Spleen (tissue), 11 donors: ENCODE measurements around the gene C16orf82. TPM values are rescaled to one million over a fixed set of nuclear protein-coding genes. Genes with fewer than 3 reads are reported as not detected.

ENCODE experiments used
- DNase-seq: peaks from one replicate; pipeline ENCODE4 v3.0.0-alpha.2; 2020
- H3K27ac ChIP-seq, 8 donors: fragments of 200-600 bp; sonication (generic) in 7 of 8; 1 replicate in 4 of 8; 2 replicates in 4 of 8; pipeline versions ENCODE4 v1.5.0 to v1.8.0; 2016 to 2021; ENCODE audit warnings: inconsistent platforms in 4 of 8, mild to moderate bottlenecking in 4 of 8, moderate library complexity in 1 of 8
- H3K27me3 ChIP-seq, 7 donors: fragments of 200-600 bp; sonication (generic) in 6 of 7; replicated peaks in 1 of 7; 1 replicate in 4 of 7; 2 replicates in 3 of 7; pipeline versions ENCODE4 v1.5.0 to v1.8.0; 2016 to 2021; ENCODE audit warnings: inconsistent platforms in 3 of 7, mild to moderate bottlenecking in 1 of 7
- H3K36me3 ChIP-seq, 6 donors: fragments of 200-600 bp; sonication (generic) in 5 of 6; 1 replicate in 4 of 6; 2 replicates in 2 of 6; pipeline versions ENCODE4 v1.5.0 to v1.8.0; 2016 to 2021; ENCODE audit warnings: inconsistent platforms in 2 of 6
- H3K4me1 ChIP-seq, 6 donors: fragments of 200-600 bp; sonication (generic) in 5 of 6; 1 replicate in 3 of 6; 2 replicates in 3 of 6; pipeline versions ENCODE4 v1.5.0 to v1.8.0; 2016 to 2021; ENCODE audit warnings: inconsistent platforms in 3 of 6
- H3K4me3 ChIP-seq, 8 donors: fragments of 200-600 bp; sonication (generic) in 7 of 8; 1 replicate in 4 of 8; 2 replicates in 4 of 8; pipeline versions ENCODE4 v1.5.0 to v1.8.0; 2016 to 2021; ENCODE audit warnings: inconsistent platforms in 4 of 8, mild to moderate bottlenecking in 4 of 8, moderate library complexity in 2 of 8
- H3K9me3 ChIP-seq, 8 donors: fragments of 200-600 bp; sonication (generic) in 7 of 8; 1 replicate in 4 of 8; 2 replicates in 4 of 8; pipeline versions ENCODE4 v1.5.0 to v1.8.0; 2016 to 2021; ENCODE audit warnings: inconsistent platforms in 4 of 8
- POLR2A ChIP-seq, 3 donors: fragments of 450-650 bp; IDR thresholded peaks; one replicate each; pipeline ENCODE4 v1.5.1; 2017; ENCODE audit warnings: antibody characterized with exemption in 3 of 3, mild to moderate bottlenecking in 1 of 3
- POLR2AphosphoS5 ChIP-seq, 3 donors: sonication (generic); formaldehyde crosslinking; IDR thresholded peaks; one replicate each; pipeline ENCODE4 v1.5.1; 2017; ENCODE audit warnings: antibody characterized with exemption in 3 of 3
- WGBS, 5 donors: extraction: QIAGEN DNeasy Blood & Tissue Kit in 3 of 5; methylation state at CpG; one replicate each; pipeline versions ENCODE4 v1.1.5 to v1.1.7; 2013 to 2018; 5-methylcytosine and 5-hydroxymethylcytosine counted together
- intact Hi-C: fragments of 100-400 bp; cut with DNase I; formaldehyde crosslinking; loops from one replicate; pipeline ENCODE4 v1.15.0; 2023; ENCODE audit warnings: low total_unique reads
- polyA plus RNA-seq, 3 donors: library from polyadenylated mRNA; stranded (reverse); fragments of 200-250 nt; gene quantifications; one replicate each; pipeline ENCODE4 v1.2.1, GENCODE V29; 2013
- total RNA-seq, 7 donors: library from RNA; depleted of rRNA in 3 of 7; stranded (reverse); fragments of >200 nt in 3 of 7; fragmentation: NEBNext Ultra II Directional in 4 of 7; extraction: Animal tissue kit (Norgen Biotek cat#: 25700) in 4 of 7; gene quantifications; one replicate each; pipeline versions ENCODE4 v1.1.0 to v1.2.1, GENCODE V29; 2016 to 2021
- TF ChIP-seq, protein P1 (sequence below), 11 experiments: fragments of 200-600 bp in 7 of 11; fragments of 450-650 bp in 4 of 11; sonication (generic) in 4 of 11; IDR thresholded peaks in 8 of 11; conservative IDR thresholded peaks in 3 of 11; 1 replicate in 7 of 11; 2 replicates in 4 of 11; pipeline versions ENCODE4 v1.4.0 to v1.8.0; 2016 to 2021; ENCODE audit warnings: antibody characterized with exemption in 11 of 11, inconsistent platforms in 4 of 11, mild to moderate bottlenecking in 1 of 11
- donor health status: healthy with polysubstance abuse.
- donor health status: DM: no; HTN: no; CAD: no; lungs with moderate emphysema.
- donor health status: DM: no; HTN: no; CAD: no.
- donor health status: Bipolar disorder and iron deficiency.
- donor health status: healthy.
- donor health status: DM: no; HTN: no; CAD: no.
- donor health status: DM: yes; HTN: yes; CAD: no.

The C16orf82 gene
- total and polyA plus RNA-seq, 10 donors = not detected

DNA sequence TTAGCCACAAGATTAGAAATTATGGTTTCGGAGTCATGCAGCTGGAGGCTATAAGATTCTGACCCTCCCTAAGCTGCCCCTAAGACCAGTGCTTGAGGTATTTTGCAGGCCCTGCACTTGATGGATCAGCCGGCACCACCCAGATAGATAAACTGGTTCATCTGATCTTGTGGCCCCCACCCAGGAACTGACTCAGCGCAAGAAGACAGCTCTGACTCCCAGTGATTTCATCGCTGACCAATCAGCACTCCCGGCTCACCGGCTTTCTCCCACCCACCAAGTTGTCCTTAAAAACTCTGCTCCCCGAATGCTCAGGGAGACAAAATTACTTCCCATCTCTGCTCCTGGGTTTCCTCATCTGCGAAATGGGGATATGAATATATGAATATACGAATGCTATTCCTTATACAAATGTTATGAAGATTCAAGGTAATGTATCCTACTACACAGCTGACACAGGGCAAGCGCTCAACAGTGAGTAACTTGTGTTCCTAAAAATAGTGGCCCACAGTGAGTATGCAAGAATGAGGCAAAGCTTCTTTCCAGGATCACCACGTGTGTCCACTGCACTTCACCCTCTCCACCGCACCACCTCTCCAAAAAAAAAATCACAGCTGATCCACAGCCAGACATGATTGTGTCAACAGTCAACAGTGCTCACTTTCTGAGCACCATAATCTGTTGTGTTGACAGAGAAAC is 33.3 kb upstream of the C16orf82 start:
- Histone ChIP-seq H3K9me3 (no peaks in the 10 kb centered on the region), H3K4me3 (no peak overlapping the region), H3K27me3 (peaks cover 0 to 13% (median 0%) of the 10 kb centered on the region in 7 donors), H3K36me3 (no peaks in the 10 kb centered on the region), H3K27ac (no peak overlapping the region), H3K4me1 (no peaks in the 10 kb centered on the region)
- TF ChIP-seq POLR2AphosphoS5 (IDR thresholded peaks at IDR 0.05) (no peak), POLR2A (IDR thresholded peaks at IDR 0.05) (no peak)
- TF ChIP-seq, protein P1, sequence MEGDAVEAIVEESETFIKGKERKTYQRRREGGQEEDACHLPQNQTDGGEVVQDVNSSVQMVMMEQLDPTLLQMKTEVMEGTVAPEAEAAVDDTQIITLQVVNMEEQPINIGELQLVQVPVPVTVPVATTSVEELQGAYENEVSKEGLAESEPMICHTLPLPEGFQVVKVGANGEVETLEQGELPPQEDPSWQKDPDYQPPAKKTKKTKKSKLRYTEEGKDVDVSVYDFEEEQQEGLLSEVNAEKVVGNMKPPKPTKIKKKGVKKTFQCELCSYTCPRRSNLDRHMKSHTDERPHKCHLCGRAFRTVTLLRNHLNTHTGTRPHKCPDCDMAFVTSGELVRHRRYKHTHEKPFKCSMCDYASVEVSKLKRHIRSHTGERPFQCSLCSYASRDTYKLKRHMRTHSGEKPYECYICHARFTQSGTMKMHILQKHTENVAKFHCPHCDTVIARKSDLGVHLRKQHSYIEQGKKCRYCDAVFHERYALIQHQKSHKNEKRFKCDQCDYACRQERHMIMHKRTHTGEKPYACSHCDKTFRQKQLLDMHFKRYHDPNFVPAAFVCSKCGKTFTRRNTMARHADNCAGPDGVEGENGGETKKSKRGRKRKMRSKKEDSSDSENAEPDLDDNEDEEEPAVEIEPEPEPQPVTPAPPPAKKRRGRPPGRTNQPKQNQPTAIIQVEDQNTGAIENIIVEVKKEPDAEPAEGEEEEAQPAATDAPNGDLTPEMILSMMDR (IDR thresholded peaks at IDR 0.05 in 8 of 11, conservative IDR thresholded peaks at IDR 0.05 in 3 of 11) = no peak
- intact Hi-C loops = no loop called here
- no peak for DNase-seq
- 90 to 93% (median 91%) methylated on average over 12 of the region's 12 CpGs for WGBS, 5 donors

DNA sequence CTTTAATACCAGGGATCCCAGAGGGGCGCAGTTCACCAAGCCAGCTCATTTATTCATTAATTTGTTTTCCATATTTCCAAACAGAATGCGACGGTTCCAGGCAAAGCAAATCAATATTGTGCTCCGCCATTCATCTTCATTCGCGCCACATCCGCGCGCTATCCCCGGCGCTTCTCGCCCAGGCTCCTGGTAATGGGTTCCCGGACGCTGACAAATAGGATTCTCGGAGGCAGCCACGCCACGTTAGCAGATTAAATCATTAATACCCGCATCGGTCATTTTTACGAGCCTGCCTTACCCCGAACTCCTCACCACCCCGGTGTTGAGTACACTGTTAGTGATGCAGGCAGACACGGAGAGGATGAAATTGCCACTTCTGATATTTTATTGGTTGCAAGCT is 26.0 kb upstream of the C16orf82 start:
- Histone ChIP-seq H3K4me3 (no peak overlapping the region), H3K9me3 (peaks cover 0 to 9% (median 0%) of the 10 kb centered on the region in 8 donors), H3K36me3 (no peaks in the 10 kb centered on the region), H3K27me3 (peaks cover 0 to 8% (median 0%) of the 10 kb centered on the region in 7 donors), H3K27ac (no peak overlapping the region), H3K4me1 (no peaks in the 10 kb centered on the region)
- DNase-seq = no peak
- WGBS, 5 donors = 90 to 95% (median 92%) methylated on average over 23 of the region's 23 CpGs
- TF ChIP-seq, protein P1 (IDR thresholded peaks at IDR 0.05 in 8 of 11, conservative IDR thresholded peaks at IDR 0.05 in 3 of 11) = no peak
- TF ChIP-seq POLR2AphosphoS5 (IDR thresholded peaks at IDR 0.05) (no peak), POLR2A (IDR thresholded peaks at IDR 0.05) (no peak)
- intact Hi-C loops = no loop called here

DNA sequence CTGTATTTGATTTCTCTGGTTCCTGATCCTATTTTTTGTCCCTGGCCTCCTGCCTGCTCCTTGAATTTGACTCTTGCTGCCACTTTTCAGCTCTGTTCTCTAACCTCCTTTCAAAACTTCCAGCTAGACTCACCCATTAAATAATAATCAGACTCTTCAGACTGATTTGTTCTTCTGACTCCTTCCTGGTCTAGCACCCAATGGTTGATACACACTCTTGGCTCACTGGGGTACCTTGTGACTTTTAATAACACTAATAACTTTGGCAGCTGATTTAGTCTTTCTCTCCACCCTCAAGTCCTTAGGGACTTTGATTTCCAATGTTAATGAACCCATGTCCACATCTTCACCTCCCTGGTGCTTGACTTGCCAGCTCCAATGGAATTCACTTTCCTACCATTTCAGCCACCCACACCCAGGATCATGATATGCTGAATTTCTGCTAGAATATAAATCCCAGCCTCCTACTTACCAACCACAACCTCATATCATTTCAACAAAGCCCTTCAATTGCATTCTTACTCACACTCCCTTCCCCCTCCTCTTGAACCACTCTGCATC is 19.7 kb upstream of the C16orf82 start:
- Histone ChIP-seq H3K4me3 (no peak overlapping the region), H3K4me1 (no peaks in the 10 kb centered on the region), H3K9me3 (peaks cover 0 to 9% (median 0%) of the 10 kb centered on the region in 8 donors), H3K27ac (no peak overlapping the region), H3K27me3 (peaks cover 0 to 34% (median 0%) of the 10 kb centered on the region in 7 donors), H3K36me3 (no peaks in the 10 kb centered on the region)
- intact Hi-C loops = no loop called here
- no peak for DNase-seq
- no peak for TF ChIP-seq POLR2AphosphoS5 (IDR thresholded peaks at IDR 0.05)
- TF ChIP-seq, protein P1 (IDR thresholded peaks at IDR 0.05 in 8 of 11, conservative IDR thresholded peaks at IDR 0.05 in 3 of 11) = no peak
- no peak for TF ChIP-seq POLR2A (IDR thresholded peaks at IDR 0.05)

DNA sequence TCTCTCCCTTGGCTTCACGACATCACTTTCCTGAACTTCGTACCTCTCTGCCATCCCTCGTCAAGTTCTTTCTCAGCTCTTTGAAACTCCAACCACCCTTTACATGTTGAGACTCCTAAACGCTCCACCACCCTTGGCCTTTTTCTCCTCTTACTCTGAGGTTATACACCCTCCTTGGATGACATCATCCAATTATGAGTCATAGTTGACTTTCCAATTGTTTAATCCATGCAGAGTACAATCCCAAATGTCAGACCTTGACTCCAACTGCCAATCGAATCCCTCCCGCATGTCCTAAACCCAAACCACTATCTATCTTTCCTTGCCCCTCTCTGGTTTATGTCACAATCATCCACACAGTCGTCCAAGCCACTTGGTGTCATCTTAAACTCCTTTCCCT is 18.4 kb upstream of the C16orf82 start:
- Histone ChIP-seq H3K4me3 (no peak overlapping the region), H3K27ac (no peak overlapping the region), H3K9me3 (peaks cover 0 to 9% (median 0%) of the 10 kb centered on the region in 8 donors), H3K27me3 (peaks cover 0 to 34% (median 0%) of the 10 kb centered on the region in 7 donors), H3K4me1 (no peaks in the 10 kb centered on the region), H3K36me3 (no peaks in the 10 kb centered on the region)
- no peak for TF ChIP-seq POLR2A (IDR thresholded peaks at IDR 0.05)
- TF ChIP-seq POLR2AphosphoS5 (IDR thresholded peaks at IDR 0.05) = no peak
- TF ChIP-seq, protein P1 (IDR thresholded peaks at IDR 0.05 in 8 of 11, conservative IDR thresholded peaks at IDR 0.05 in 3 of 11) = no peak
- intact Hi-C loops = no loop called here
- 82 to 88% (median 84%) methylated on average over 7 of the region's 7 CpGs for WGBS, 5 donors
- no peak for DNase-seq
